IMR-90 (cell line): ENCODE data around the gene MID2.

Experiments used
- MAFK ChIP-seq: IDR thresholded peaks from 2 replicates; pipeline ENCODE4 v1.6.1; 2012; ENCODE audit warnings: low read depth, low read length, improper control_type of control experiment
- POLR2A ChIP-seq: IDR thresholded peaks from 2 replicates; pipeline ENCODE4 v1.6.1; 2012; ENCODE audit warnings: mild to moderate bottlenecking, low read depth, low read length
- TF ChIP-seq, protein P1 (sequence below): conservative IDR thresholded peaks from 2 replicates; pipeline ENCODE4 v1.5.1; 2012; ENCODE audit warnings: mild to moderate bottlenecking, low read depth, low read length, improper control_type of control experiment

DNA sequence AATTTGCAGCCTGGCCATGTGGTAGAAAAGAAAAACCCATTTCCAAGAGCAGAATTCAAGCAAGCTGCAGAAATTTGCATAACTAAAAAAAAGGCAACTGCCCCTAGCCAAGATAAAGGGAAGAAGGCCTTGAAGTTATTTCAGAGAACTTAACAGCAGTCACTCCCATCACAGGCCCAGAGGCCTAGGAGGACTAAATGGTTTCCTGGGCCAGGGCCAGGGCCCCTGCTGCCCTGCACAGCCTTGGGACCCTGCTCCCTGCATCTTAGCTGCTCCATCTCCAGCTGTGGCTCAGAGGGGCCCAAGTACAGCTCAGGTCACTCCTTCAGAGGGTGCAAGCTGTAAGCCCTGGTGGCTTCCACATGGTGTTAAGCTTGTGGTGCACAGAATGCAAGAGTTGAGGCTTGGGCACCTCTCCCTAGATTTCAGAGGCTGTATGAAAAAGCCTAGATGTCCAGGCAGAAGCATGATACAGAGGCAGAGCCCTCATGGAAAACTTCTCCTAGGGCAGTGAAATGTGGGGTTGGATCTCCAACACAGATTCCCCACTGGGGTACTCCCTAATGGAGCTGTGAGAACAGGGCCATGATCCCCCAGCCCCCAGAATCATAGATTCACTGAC is 6.7 kb upstream of the MID2 start:
- TF ChIP-seq POLR2A: no peak
- TF ChIP-seq, protein P1, sequence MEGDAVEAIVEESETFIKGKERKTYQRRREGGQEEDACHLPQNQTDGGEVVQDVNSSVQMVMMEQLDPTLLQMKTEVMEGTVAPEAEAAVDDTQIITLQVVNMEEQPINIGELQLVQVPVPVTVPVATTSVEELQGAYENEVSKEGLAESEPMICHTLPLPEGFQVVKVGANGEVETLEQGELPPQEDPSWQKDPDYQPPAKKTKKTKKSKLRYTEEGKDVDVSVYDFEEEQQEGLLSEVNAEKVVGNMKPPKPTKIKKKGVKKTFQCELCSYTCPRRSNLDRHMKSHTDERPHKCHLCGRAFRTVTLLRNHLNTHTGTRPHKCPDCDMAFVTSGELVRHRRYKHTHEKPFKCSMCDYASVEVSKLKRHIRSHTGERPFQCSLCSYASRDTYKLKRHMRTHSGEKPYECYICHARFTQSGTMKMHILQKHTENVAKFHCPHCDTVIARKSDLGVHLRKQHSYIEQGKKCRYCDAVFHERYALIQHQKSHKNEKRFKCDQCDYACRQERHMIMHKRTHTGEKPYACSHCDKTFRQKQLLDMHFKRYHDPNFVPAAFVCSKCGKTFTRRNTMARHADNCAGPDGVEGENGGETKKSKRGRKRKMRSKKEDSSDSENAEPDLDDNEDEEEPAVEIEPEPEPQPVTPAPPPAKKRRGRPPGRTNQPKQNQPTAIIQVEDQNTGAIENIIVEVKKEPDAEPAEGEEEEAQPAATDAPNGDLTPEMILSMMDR: no peak
- no peak for TF ChIP-seq MAFK
